ENCODE data around the gene SLCO1C1.
"Not testable (repeated sequence)": the region's sequence is repeated elsewhere in the genome, so short reads cannot be mapped to it uniquely, and the experiment has no call there.

The SLCO1C1 gene

DNA sequence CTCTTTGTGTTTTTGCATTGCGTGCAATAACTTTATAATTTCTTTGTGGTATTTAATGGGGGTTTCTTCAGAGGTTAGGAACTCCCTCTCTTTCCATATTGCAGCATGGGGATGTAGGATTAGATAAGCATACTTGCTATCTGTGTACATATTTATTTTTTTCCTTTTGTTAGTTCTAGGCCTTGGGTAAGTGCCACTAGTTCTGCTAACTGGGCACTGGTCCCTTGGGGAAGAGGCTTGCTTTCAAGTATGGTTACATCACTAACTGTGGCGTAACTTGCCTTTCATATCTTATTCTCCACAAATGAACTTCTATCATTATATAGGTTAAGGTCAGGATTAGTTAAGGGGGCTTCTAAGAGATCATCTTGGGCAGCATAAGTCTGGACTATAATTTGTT is 83.8 kb downstream of the SLCO1C1 start:
- H3K4me3 ChIP-seq (ENCODE audit: low read depth, low read length) = no peak overlapping the region
- TF ChIP-seq, protein P1, sequence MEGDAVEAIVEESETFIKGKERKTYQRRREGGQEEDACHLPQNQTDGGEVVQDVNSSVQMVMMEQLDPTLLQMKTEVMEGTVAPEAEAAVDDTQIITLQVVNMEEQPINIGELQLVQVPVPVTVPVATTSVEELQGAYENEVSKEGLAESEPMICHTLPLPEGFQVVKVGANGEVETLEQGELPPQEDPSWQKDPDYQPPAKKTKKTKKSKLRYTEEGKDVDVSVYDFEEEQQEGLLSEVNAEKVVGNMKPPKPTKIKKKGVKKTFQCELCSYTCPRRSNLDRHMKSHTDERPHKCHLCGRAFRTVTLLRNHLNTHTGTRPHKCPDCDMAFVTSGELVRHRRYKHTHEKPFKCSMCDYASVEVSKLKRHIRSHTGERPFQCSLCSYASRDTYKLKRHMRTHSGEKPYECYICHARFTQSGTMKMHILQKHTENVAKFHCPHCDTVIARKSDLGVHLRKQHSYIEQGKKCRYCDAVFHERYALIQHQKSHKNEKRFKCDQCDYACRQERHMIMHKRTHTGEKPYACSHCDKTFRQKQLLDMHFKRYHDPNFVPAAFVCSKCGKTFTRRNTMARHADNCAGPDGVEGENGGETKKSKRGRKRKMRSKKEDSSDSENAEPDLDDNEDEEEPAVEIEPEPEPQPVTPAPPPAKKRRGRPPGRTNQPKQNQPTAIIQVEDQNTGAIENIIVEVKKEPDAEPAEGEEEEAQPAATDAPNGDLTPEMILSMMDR (IDR thresholded peaks at IDR 0.05; ENCODE audit: low read depth, low read length, missing control alignments) = no peak
- no peak for DNase-seq (ENCODE audit: low read depth)
- in situ Hi-C loops (cut with HindIII; ENCODE audit: low sequenced_read_pairs) = no loop called here

DNA sequence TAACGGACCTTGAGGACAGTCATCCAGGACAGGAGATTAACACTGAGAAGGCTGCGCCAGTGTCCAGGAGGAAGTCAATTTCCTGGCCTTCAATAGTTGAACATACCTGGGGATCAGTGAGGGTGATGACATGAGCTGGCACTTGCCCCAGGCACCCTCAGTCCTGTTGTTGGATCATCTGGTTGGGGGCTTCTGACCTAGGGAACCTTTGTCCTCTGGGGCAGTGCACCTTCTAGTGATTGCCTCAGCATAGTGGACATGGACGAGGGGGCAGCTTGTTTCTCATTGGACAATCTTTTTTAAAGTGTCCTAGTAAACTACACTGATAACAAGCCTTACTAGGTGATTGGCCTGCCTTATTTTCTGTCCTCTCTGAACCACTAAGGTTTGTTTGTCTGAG is 84.8 kb downstream of the SLCO1C1 start:
- in situ Hi-C loops (cut with HindIII; ENCODE audit: low sequenced_read_pairs); H3K4me3 ChIP-seq (ENCODE audit: low read depth, low read length); DNase-seq (ENCODE audit: low read depth): not testable (repeated sequence)

DNA sequence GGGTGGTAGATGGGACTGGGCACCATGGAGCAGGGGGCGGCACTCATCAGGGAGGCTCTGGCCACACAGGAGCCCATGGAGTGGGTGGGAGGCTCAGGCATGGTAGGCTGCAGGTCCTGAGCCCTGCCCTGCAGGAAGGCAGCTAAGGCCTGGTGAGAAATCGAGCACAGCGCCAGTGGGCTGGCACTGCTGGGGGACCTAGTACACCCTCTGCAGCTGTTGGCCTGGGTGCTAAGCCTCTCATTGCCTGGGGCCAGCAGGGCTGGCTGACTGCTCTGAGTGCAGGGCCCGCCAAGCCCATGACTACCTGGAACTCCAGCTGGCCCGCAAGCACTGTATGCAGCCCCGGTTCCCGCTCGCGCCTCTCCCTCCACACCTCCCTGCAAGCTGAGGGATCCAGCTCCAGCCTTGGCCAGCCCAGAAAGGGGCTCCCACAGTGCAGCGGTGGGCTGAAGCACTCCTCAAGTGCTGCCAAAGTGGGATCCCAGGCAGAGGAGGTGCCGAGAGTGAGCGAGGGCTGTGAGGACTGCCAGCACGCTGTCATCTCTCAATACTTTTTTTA is 88.7 kb downstream of the SLCO1C1 start:
- DNase-seq (ENCODE audit: low read depth); in situ Hi-C loops (cut with HindIII; ENCODE audit: low sequenced_read_pairs); H3K4me3 ChIP-seq (ENCODE audit: low read depth, low read length): not testable (repeated sequence)

DNA sequence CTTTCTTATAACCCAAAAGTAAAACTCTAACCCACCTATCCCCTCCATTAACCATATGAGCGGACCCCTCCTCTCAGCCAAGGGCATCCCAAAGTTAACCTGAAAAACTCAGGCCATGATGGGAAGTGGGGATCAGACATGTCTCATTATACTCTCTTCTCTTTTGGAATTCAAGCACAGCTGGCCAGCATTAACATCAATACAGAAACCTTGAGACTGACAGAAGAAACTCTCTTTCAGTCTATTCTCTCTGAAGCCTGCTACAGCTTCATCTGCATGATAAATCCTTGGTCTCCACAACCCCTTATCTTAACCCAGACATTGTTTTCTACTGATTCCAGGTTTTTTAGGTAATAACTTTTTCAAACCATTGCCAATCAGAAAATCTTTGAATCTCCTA is 97.8 kb downstream of the SLCO1C1 start:
- H3K4me3 ChIP-seq (ENCODE audit: low read depth, low read length) = no peak overlapping the region
- TF ChIP-seq, protein P1 (IDR thresholded peaks at IDR 0.05; ENCODE audit: low read depth, low read length, missing control alignments) = no peak
- DNase-seq (ENCODE audit: low read depth) = no peak
- in situ Hi-C loops (cut with HindIII; ENCODE audit: low sequenced_read_pairs) = no loop called here

DNA sequence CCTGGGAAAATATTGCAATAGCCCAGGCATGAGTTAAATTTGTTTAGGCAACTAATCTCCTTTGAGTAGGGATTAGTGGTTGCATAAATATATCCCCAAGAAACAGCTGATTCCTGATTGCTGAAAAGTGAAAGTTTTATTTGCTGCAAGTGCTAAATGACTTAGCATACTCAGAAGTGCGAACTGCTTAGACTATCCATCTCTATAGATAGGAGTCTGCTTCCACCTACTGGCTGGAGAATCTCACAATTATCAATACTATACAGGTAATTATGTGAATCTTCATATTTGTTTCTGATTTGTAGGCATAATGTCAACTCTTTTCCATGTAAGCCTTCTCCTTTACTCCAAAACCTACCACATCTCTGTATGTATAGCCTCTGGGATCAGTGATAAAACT is 103.4 kb downstream of the SLCO1C1 start:
- TF ChIP-seq, protein P1 (IDR thresholded peaks at IDR 0.05; ENCODE audit: low read depth, low read length, missing control alignments) = peak; percentile 35
- no peak overlapping the region for H3K4me3 ChIP-seq (ENCODE audit: low read depth, low read length)
- in situ Hi-C loops (cut with HindIII; ENCODE audit: low sequenced_read_pairs) = no loop called here
- DNase-seq (ENCODE audit: low read depth) = peak; percentile 23

DNA sequence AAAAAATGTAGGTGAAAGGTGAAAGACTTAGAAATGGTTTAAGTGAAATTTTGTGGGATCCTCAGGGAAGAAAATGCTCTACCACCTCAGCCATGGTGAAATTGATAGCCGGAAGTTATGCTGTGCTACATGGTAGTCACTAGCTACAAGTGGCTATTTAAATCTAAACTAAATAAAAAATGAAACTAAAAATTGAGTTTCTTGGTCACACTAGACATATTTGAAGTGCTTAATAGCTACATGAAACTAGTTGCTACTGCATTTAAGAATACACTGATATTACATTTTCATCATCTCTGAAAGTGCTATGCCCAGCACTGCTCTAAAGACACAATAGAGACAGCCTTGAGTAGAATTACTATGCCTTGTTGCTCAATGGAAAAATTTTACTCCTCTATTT is 105.0 kb downstream of the SLCO1C1 start:
- no peak for DNase-seq (ENCODE audit: low read depth)
- in situ Hi-C loops (cut with HindIII; ENCODE audit: low sequenced_read_pairs) = no loop called here
- TF ChIP-seq, protein P1 (IDR thresholded peaks at IDR 0.05; ENCODE audit: low read depth, low read length, missing control alignments) = no peak
- no peak overlapping the region for H3K4me3 ChIP-seq (ENCODE audit: low read depth, low read length)

DNA sequence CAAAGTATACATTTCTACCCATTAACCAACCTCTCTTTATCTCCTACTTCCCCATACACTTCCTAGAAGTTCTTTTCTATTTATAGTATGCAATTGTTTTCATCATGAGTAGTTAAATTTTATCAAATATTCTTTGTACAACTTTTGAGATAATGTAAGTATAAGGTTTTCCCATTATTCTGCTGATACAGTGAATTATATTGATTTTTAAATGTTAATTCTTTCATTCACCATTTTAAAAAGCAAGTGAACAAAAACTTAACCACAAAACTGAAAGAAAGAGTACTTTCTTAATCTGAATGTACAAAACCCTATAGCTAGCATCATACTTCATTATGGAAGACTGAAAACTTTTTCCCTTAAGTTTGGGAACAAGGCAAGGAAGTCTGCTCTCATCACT is 105.9 kb downstream of the SLCO1C1 start:
- DNase-seq (ENCODE audit: low read depth) = no peak
- TF ChIP-seq, protein P1 (IDR thresholded peaks at IDR 0.05; ENCODE audit: low read depth, low read length, missing control alignments) = no peak
- H3K4me3 ChIP-seq (ENCODE audit: low read depth, low read length) = no peak overlapping the region
- in situ Hi-C loops (cut with HindIII; ENCODE audit: low sequenced_read_pairs) = no loop called here
